H9 (cell line): ENCODE results near the gene TEX2. TPM values are rescaled to one million over a fixed set of nuclear protein-coding genes. Genes with fewer than 3 reads are reported as not detected.

Experiments used
- DNase-seq: peaks from one replicate; pipeline ENCODE4 v3.0.0-alpha.2; 2017
- H2AFZ ChIP-seq: one replicate; pipeline ENCODE4 v1.6.1; 2013; ENCODE audit warnings: mild to moderate bottlenecking, low read length, control low read depth, moderate library complexity
- H2AK5ac ChIP-seq: 2 replicates; pipeline ENCODE4 v1.6.1; 2013; ENCODE audit warnings: low read length, control low read depth, mixed read lengths; ENCODE audit not compliant: insufficient read length
- H2BK120ac ChIP-seq: one replicate; pipeline ENCODE4 v1.6.1; 2013; ENCODE audit warnings: low read depth, mild to moderate bottlenecking, low read length, control low read depth, inconsistent platforms; ENCODE audit not compliant: poor library complexity, severe bottlenecking
- H2BK12ac ChIP-seq: 2 replicates; pipeline ENCODE4 v1.6.1; 2013; ENCODE audit warnings: low read length, control low read depth, mixed read lengths, low read depth; ENCODE audit not compliant: insufficient read length
- H2BK15ac ChIP-seq: 2 replicates; pipeline ENCODE4 v1.6.1; 2013; ENCODE audit warnings: low read depth, low read length, control low read depth
- H2BK20ac ChIP-seq: one replicate; pipeline ENCODE4 v1.6.1; 2013; ENCODE audit warnings: low read depth, mild to moderate bottlenecking, low read length, control low read depth, inconsistent platforms; ENCODE audit not compliant: poor library complexity, severe bottlenecking
- H2BK5ac ChIP-seq: 2 replicates; pipeline ENCODE4 v1.6.1; 2013; ENCODE audit warnings: low read length, control low read depth, mixed read lengths; ENCODE audit not compliant: insufficient read length
- H3K14ac ChIP-seq: 2 replicates; pipeline ENCODE4 v1.6.1; 2013; ENCODE audit warnings: low read length, control low read depth; ENCODE audit not compliant: insufficient read depth
- H3K18ac ChIP-seq: 2 replicates; pipeline ENCODE4 v1.6.1; 2013; ENCODE audit warnings: low read depth, mild to moderate bottlenecking, mixed read lengths, low read length, control low read depth; ENCODE audit not compliant: insufficient read length
- H3K23ac ChIP-seq: 2 replicates; pipeline ENCODE4 v1.6.1; 2013; ENCODE audit warnings: low read length, control low read depth, mixed read lengths, low read depth; ENCODE audit not compliant: insufficient read length
- H3K23me2 ChIP-seq: 2 replicates; pipeline ENCODE4 v1.6.1; 2013; ENCODE audit warnings: low read depth, mild to moderate bottlenecking, mixed read lengths, low read length, control low read depth; ENCODE audit not compliant: insufficient read length, poor library complexity, severe bottlenecking
- H3K27ac ChIP-seq: 2 replicates; pipeline ENCODE4 v1.5.1; 2013; ENCODE audit warnings: low read length, control low read depth, mixed read lengths, low read depth; ENCODE audit not compliant: insufficient read length
- H3K27me3 ChIP-seq: 2 replicates; pipeline ENCODE4 v1.6.1; 2013; ENCODE audit warnings: low read length, control low read depth, inconsistent platforms; ENCODE audit not compliant: insufficient read depth
- H3K4ac ChIP-seq: 2 replicates; pipeline ENCODE4 v1.6.1; 2013; ENCODE audit warnings: low read depth, mild to moderate bottlenecking, control low read depth, inconsistent platforms, low read length, moderate library complexity
- H3K4me1 ChIP-seq: 2 replicates; pipeline ENCODE4 v1.6.1; 2013; ENCODE audit warnings: low read length, control low read depth, inconsistent platforms; ENCODE audit not compliant: insufficient read depth
- H3K4me2 ChIP-seq: 2 replicates; pipeline ENCODE4 v1.6.1; 2013; ENCODE audit warnings: low read length, control low read depth, mixed read lengths; ENCODE audit not compliant: insufficient read length, insufficient read depth
- H3K56ac ChIP-seq: 2 replicates; pipeline ENCODE4 v1.6.1; 2013; ENCODE audit warnings: low read depth, mild to moderate bottlenecking, mixed read lengths, low read length, control low read depth; ENCODE audit not compliant: insufficient read length
- H3K79me1 ChIP-seq: 2 replicates; pipeline ENCODE4 v1.6.1; 2013; ENCODE audit warnings: low read depth, mild to moderate bottlenecking, moderate library complexity, low read length, control low read depth, inconsistent platforms; ENCODE audit not compliant: insufficient read depth, poor library complexity, severe bottlenecking
- H3K79me2 ChIP-seq: 2 replicates; pipeline ENCODE4 v1.6.1; 2013; ENCODE audit warnings: low read length, control low read depth, inconsistent platforms; ENCODE audit not compliant: insufficient read depth
- H3K9ac ChIP-seq: 2 replicates; pipeline ENCODE4 v1.6.1; 2013; ENCODE audit warnings: low read length, control low read depth, mixed read lengths; ENCODE audit not compliant: insufficient read length; ENCODE audit errors: extremely low read depth
- H3K9me3 ChIP-seq: one replicate; pipeline ENCODE4 v1.6.1; 2013; ENCODE audit warnings: low read depth, low read length, inconsistent platforms; ENCODE audit not compliant: control insufficient read depth
- H3T11ph ChIP-seq: one replicate; pipeline ENCODE4 v1.6.1; 2013; ENCODE audit warnings: mild to moderate bottlenecking, low read length, control low read depth, inconsistent platforms
- H4K20me1 ChIP-seq: one replicate; pipeline ENCODE4 v1.6.1; 2013; ENCODE audit not compliant: control insufficient read depth, insufficient read length, insufficient read depth
- H4K5ac ChIP-seq: 2 replicates; pipeline ENCODE4 v1.6.1; 2013; ENCODE audit warnings: low read depth, mild to moderate bottlenecking, mixed read lengths, low read length, control low read depth; ENCODE audit not compliant: insufficient read length
- H4K8ac ChIP-seq: replicated peaks from 2 replicates; pipeline ENCODE4 v1.6.1; 2013; ENCODE audit warnings: low read length, control low read depth, mixed read lengths, low read depth; ENCODE audit not compliant: insufficient read length
- H4K91ac ChIP-seq: 2 replicates; pipeline ENCODE4 v1.6.1; 2013; ENCODE audit warnings: low read depth, mild to moderate bottlenecking, moderate library complexity, mixed read lengths, low read length, control low read depth; ENCODE audit not compliant: insufficient read length
- H3K27ac Mint-ChIP-seq, 3 experiments: 2 replicates in 2 of 3; 3 replicates in 1 of 3; pipeline ENCODE4 v1.8.0; 2020 to 2021; ENCODE audit warnings: mixed read lengths in 3 of 3, mild to moderate bottlenecking in 1 of 3, moderate library complexity in 1 of 3
- H3K27me3 Mint-ChIP-seq: 2 replicates; pipeline ENCODE4 v1.8.0; 2021; ENCODE audit warnings: low read depth, mild to moderate bottlenecking, moderate library complexity, mixed read lengths
- H3K36me3 Mint-ChIP-seq, 3 experiments: 2 replicates in 2 of 3; 3 replicates in 1 of 3; pipeline ENCODE4 v1.8.0; 2020 to 2021; ENCODE audit warnings: low read depth in 3 of 3, mixed read lengths in 3 of 3; ENCODE audit not compliant: insufficient read depth in 1 of 3
- H3K4me1 Mint-ChIP-seq, 2 experiments: 2 replicates each; pipeline ENCODE4 v1.8.0; 2020; ENCODE audit warnings: mixed read lengths in 2 of 2
- H3K4me3 Mint-ChIP-seq, 2 experiments: 2 replicates in 1 of 2; 3 replicates in 1 of 2; pipeline ENCODE4 v1.8.0; 2020 to 2021; ENCODE audit warnings: mild to moderate bottlenecking in 2 of 2, mixed read lengths in 2 of 2, moderate library complexity in 1 of 2
- H3K9me3 Mint-ChIP-seq, 2 experiments: 2 replicates in 1 of 2; 3 replicates in 1 of 2; pipeline ENCODE4 v1.8.0; 2020; ENCODE audit warnings: mild to moderate bottlenecking in 2 of 2, mixed read lengths in 2 of 2, moderate library complexity in 1 of 2
- WGBS: extraction: QIAGEN DNeasy Blood & Tissue Kit; methylation state at CpG from one replicate; pipeline ENCODE4 v1.1.7; 2013; ENCODE audit warnings: missing lambda C conversion rate, low lambda C conversion rate, mixed read lengths; ENCODE audit not compliant: insufficient read length; ENCODE audit errors: extremely low coverage; 5-methylcytosine and 5-hydroxymethylcytosine counted together
- long read RNA-seq: library from polyadenylated mRNA; unstranded; transcript quantifications from one replicate; pipeline ENCODE4 v2.0.0, GENCODE V29; 2020
- total RNA-seq: library from RNA; stranded (reverse); gene quantifications from 2 replicates; pipeline ENCODE4 v1.2.1, GENCODE V29; 2021
- TF ChIP-seq, protein P1 (sequence below): fragments of 200-600 bp; sonication (generic); conservative IDR thresholded peaks from 3 replicates; pipeline ENCODE4 v1.8.0; 2021; ENCODE audit warnings: antibody characterized with exemption, mild to moderate bottlenecking

TEX2 gene, protein sequence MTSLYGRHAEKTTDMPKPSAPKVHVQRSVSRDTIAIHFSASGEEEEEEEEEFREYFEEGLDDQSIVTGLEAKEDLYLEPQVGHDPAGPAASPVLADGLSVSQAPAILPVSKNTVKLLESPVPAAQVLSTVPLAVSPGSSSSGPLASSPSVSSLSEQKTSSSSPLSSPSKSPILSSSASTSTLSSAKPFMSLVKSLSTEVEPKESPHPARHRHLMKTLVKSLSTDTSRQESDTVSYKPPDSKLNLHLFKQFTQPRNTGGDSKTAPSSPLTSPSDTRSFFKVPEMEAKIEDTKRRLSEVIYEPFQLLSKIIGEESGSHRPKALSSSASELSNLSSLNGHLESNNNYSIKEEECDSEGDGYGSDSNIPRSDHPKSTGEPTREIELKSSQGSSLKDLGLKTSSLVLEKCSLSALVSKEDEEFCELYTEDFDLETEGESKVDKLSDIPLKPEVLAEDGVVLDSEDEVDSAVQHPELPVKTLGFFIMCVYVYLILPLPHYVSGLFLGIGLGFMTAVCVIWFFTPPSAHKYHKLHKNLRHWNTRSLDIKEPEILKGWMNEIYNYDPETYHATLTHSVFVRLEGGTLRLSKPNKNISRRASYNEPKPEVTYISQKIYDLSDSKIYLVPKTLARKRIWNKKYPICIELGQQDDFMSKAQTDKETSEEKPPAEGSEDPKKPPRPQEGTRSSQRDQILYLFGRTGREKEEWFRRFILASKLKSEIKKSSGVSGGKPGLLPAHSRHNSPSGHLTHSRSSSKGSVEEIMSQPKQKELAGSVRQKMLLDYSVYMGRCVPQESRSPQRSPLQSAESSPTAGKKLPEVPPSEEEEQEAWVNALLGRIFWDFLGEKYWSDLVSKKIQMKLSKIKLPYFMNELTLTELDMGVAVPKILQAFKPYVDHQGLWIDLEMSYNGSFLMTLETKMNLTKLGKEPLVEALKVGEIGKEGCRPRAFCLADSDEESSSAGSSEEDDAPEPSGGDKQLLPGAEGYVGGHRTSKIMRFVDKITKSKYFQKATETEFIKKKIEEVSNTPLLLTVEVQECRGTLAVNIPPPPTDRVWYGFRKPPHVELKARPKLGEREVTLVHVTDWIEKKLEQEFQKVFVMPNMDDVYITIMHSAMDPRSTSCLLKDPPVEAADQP
- 12.2 and 12.4 TPM in 2 replicates for total RNA-seq
- long read RNA-seq, full-length matches to known transcripts = 17 of 32 reads
- long read RNA-seq, partial matches to known transcripts = 12 of 32 reads
- long read RNA-seq, other reads (novel, unspliced or antisense) = 3 of 32 reads

DNA sequence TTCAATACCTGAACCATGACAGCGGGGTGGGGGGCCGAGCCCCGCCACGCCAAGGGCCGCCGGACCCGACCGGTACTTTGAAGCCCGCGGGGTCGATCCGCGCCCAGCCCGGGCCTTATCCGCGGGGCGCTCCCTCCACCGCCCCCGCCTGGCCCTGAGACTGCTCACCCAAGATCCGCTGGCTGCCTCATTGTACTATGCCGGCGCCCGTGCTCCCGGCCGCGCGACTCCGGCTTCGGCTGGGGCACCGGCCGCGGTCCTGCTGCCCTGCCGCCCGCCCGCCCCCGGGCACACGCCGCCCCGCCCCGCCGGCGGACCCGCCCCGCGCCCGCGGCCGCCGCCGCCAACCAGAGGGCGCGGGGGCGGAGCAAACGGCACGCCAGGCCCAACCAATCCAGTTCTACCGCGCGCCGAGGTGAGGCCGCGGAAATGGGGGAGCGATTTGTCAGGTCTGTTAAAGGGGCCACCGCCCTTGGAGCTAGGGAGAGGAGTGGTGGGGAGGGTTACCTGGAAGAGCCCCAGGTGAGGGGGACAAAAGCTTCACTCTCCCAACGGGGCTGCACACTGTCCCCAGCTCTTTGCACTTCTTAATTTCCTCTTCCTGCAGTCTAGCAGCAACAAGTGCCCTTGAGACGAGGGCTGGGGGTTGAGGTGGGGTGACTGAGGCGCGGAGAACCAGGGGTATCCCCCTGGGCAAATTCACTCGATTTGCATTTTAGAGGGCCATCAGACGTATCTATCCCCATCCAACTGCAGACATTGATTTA is at the start of gene TEX2:
Gene TEX2, minus strand, starts transcription at position 261 of the 767 bp plus-strand sequence. CDS start 49,043 bp downstream, outside the sequence.
- Histone ChIP-seq H2BK5ac (no peak within 1 kb of the TSS), H3K4ac (no peak within 1 kb of the TSS; the same call in 1 of the 2 replicates), H3K23ac (no peak within 1 kb of the TSS), H3K79me1 (no peaks in the 10 kb centered on the region), H3K4me2 (peak within 1 kb of the TSS; percentile 77), H4K91ac (no peak within 1 kb of the TSS), H3T11ph (no peak within 1 kb of the TSS), H3K27ac (peak within 1 kb of the TSS; percentile 10), H3K27me3 (no peaks in the 10 kb centered on the region; the same call in 1 of the 2 replicates), H2BK120ac (no peak within 1 kb of the TSS), H3K14ac (peak within 1 kb of the TSS; percentile 88; the same call in 1 of the 2 replicates), H3K9ac (peak within 1 kb of the TSS; percentile 78), H3K79me2 (peaks cover 2% of the 10 kb centered on the region; the same call in 1 of the 2 replicates), H2AFZ (no peak within 1 kb of the TSS), H3K56ac (no peak within 1 kb of the TSS), H2AK5ac (no peak within 1 kb of the TSS), H3K4me1 (no peaks in the 10 kb centered on the region), H4K8ac (no peak within 1 kb of the TSS), H4K5ac (no peak within 1 kb of the TSS), H3K9me3 (no peaks in the 10 kb centered on the region), H2BK15ac (no peak within 1 kb of the TSS), H2BK20ac (no peak within 1 kb of the TSS), H3K18ac (peak within 1 kb of the TSS; percentile 93), H3K23me2 (peaks cover 7% of the 10 kb centered on the region), H2BK12ac (no peak within 1 kb of the TSS), H4K20me1 (no peaks in the 10 kb centered on the region)
- Mint-ChIP-seq H3K4me3 (peak within 1 kb of the TSS; percentile 83 to 92), H3K27me3 (peaks cover 50% of the 10 kb centered on the region), H3K9me3 (no peaks in the 10 kb centered on the region), H3K27ac (peak within 1 kb of the TSS; percentile 40 to 97 (median 83)), H3K36me3 (no peaks in the 10 kb centered on the region; a peak in 1 of 7 replicates), H3K4me1 (peaks cover 13 to 18% of the 10 kb centered on the region in 2 experiments)
- DNase-seq = peak; percentile 97
- whole genome bisulfite sequencing = no CpG with 5 or more reads among the region's 69 CpGs
- TF ChIP-seq, protein P1, sequence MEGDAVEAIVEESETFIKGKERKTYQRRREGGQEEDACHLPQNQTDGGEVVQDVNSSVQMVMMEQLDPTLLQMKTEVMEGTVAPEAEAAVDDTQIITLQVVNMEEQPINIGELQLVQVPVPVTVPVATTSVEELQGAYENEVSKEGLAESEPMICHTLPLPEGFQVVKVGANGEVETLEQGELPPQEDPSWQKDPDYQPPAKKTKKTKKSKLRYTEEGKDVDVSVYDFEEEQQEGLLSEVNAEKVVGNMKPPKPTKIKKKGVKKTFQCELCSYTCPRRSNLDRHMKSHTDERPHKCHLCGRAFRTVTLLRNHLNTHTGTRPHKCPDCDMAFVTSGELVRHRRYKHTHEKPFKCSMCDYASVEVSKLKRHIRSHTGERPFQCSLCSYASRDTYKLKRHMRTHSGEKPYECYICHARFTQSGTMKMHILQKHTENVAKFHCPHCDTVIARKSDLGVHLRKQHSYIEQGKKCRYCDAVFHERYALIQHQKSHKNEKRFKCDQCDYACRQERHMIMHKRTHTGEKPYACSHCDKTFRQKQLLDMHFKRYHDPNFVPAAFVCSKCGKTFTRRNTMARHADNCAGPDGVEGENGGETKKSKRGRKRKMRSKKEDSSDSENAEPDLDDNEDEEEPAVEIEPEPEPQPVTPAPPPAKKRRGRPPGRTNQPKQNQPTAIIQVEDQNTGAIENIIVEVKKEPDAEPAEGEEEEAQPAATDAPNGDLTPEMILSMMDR = no peak
